Gastroesophageal sphincter (tissue), 4 donors: ENCODE measurements around the gene POLK. TPM values are rescaled to one million over a fixed set of nuclear protein-coding genes. Genes with fewer than 3 reads are reported as not detected.

Experiments used
- ATAC-seq: fragments of 150-250 bp; one replicate; pipeline ENCODE4 v1.9.1; 2016; ENCODE audit warnings: mild to moderate bottlenecking, moderate library complexity
- H3K27ac ChIP-seq, 4 donors: fragments of 200-600 bp; sonication (generic) in 3 of 4; 1 replicate in 3 of 4; 2 replicates in 1 of 4; pipeline ENCODE4 v1.5.1; 2016 to 2019
- H3K27me3 ChIP-seq: fragments of 200-600 bp; sonication (generic); one replicate; pipeline ENCODE4 v1.5.1; 2019
- H3K36me3 ChIP-seq, 2 donors: fragments of 200-600 bp; sonication (generic); one replicate each; pipeline ENCODE4 v1.5.1; 2019; ENCODE audit warnings: control low read depth in 1 of 2
- H3K4me1 ChIP-seq, 3 donors: fragments of 200-600 bp; sonication (generic); 1 replicate in 2 of 3; 2 replicates in 1 of 3; pipeline ENCODE4 v1.5.1; 2016 to 2019; ENCODE audit warnings: control low read depth in 2 of 3
- H3K4me3 ChIP-seq, 2 donors: fragments of 200-600 bp; sonication (generic); one replicate each; pipeline ENCODE4 v1.5.1; 2019; ENCODE audit warnings: mild to moderate bottlenecking in 1 of 2, moderate library complexity in 1 of 2
- H3K9me3 ChIP-seq, 3 donors: fragments of 200-600 bp; sonication (generic); one replicate each; pipeline ENCODE4 v1.5.1; 2017 to 2019; ENCODE audit warnings: control low read depth in 2 of 3
- EP300 ChIP-seq: sonication (generic); formaldehyde crosslinking; IDR thresholded peaks from one replicate; pipeline ENCODE4 v1.6.1; 2017; ENCODE audit warnings: antibody characterized with exemption, mild to moderate bottlenecking
- POLR2A ChIP-seq, 2 donors: fragments of 450-650 bp; IDR thresholded peaks; one replicate each; pipeline ENCODE4 v1.6.1; 2017; ENCODE audit warnings: antibody characterized with exemption in 2 of 2, mild to moderate bottlenecking in 2 of 2, moderate library complexity in 1 of 2
- POLR2AphosphoS5 ChIP-seq: sonication (generic); formaldehyde crosslinking; IDR thresholded peaks from one replicate; pipeline ENCODE4 v1.6.1; 2017; ENCODE audit warnings: antibody characterized with exemption
- WGBS, 2 donors: methylation state at CpG; one replicate each; pipeline ENCODE4 v1.1.5; 2018; ENCODE audit warnings: low coverage in 1 of 2; 5-methylcytosine and 5-hydroxymethylcytosine counted together
- total RNA-seq, 4 donors: library from RNA; depleted of rRNA; stranded (reverse); fragments of >200 nt; gene quantifications; one replicate each; pipeline ENCODE4 v1.1.0, GENCODE V29; 2016
- TF ChIP-seq, protein P1 (sequence below), 4 experiments: fragments of 200-600 bp in 2 of 4; fragments of 450-650 bp in 2 of 4; sonication (generic) in 1 of 4; IDR thresholded peaks; one replicate each; pipeline ENCODE4 v1.5.1; 2017 to 2019; ENCODE audit warnings: antibody characterized with exemption in 4 of 4, mild to moderate bottlenecking in 2 of 4, moderate library complexity in 2 of 4

The POLK gene
- total RNA-seq, 4 donors from 2014 or later = 34.7 to 64.4 (median 41.8) TPM

DNA sequence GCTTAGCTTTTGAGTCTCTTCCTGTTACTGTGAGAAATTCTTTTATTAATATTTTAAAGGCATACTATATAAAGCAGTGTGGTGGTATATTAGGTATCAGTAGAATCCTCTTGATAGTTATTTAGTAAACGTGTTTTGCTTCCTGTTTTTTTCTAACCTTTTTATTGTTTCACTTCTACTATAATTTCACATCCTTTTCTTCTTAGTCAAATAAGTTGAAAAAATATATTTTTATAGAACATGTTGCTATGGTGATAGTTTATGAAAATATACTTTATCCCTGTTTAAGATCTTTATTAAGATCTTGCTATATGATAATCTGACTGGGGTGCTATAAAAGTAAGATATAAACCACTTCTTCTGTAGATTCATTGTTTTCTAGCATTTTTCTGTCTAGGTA lies 2.1 kb downstream of the POLK start:
- H3K27ac ChIP-seq = no peak overlapping the region
- WGBS, 2 donors = 12 to 50% methylated on average over 1 of the region's 1 CpG
- H3K4me3 ChIP-seq = no peak overlapping the region
- H3K27me3 ChIP-seq = no peaks in the 10 kb centered on the region
- H3K36me3 ChIP-seq = no peaks in the 10 kb centered on the region
- peaks cover 10 to 43% (median 10%) of the 10 kb centered on the region in 3 donors for H3K4me1 ChIP-seq
- TF ChIP-seq EP300 = no peak
- no peak for TF ChIP-seq POLR2A (IDR thresholded peaks at IDR 0.05)
- H3K9me3 ChIP-seq = no peaks in the 10 kb centered on the region
- ATAC-seq = no peak

DNA sequence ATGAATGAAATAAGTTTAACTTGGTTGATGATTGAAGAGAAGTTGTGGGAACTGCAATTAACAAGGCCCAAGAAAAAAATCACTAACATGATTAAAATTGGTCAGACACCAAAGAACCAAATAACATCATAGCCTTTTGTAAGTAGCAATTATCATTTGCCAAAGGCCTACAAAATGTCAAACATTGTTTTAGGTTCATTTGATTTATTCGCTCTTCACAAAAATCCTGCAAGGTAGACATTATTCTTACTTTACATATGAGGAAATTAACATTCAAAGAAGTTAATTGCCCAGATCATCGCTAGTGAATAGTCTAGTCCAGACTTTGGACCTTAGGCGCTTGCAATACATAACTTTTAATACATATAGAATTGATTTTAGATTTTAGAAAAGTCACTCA lies 2.6 kb downstream of the POLK start:
- Histone ChIP-seq H3K9me3 (no peaks in the 10 kb centered on the region), H3K4me3 (no peak overlapping the region), H3K36me3 (no peaks in the 10 kb centered on the region), H3K27ac (no peak overlapping the region), H3K27me3 (no peaks in the 10 kb centered on the region), H3K4me1 (peaks cover 7 to 38% (median 10%) of the 10 kb centered on the region in 3 donors)
- TF ChIP-seq POLR2AphosphoS5 (no peak), EP300 (no peak), POLR2A (IDR thresholded peaks at IDR 0.05) (no peak)
- TF ChIP-seq, protein P1, sequence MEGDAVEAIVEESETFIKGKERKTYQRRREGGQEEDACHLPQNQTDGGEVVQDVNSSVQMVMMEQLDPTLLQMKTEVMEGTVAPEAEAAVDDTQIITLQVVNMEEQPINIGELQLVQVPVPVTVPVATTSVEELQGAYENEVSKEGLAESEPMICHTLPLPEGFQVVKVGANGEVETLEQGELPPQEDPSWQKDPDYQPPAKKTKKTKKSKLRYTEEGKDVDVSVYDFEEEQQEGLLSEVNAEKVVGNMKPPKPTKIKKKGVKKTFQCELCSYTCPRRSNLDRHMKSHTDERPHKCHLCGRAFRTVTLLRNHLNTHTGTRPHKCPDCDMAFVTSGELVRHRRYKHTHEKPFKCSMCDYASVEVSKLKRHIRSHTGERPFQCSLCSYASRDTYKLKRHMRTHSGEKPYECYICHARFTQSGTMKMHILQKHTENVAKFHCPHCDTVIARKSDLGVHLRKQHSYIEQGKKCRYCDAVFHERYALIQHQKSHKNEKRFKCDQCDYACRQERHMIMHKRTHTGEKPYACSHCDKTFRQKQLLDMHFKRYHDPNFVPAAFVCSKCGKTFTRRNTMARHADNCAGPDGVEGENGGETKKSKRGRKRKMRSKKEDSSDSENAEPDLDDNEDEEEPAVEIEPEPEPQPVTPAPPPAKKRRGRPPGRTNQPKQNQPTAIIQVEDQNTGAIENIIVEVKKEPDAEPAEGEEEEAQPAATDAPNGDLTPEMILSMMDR (IDR thresholded peaks at IDR 0.05) = no peak
- ATAC-seq = no peak
- 98 to 100% methylated on average over 3 of the region's 3 CpGs for WGBS, 2 donors

DNA sequence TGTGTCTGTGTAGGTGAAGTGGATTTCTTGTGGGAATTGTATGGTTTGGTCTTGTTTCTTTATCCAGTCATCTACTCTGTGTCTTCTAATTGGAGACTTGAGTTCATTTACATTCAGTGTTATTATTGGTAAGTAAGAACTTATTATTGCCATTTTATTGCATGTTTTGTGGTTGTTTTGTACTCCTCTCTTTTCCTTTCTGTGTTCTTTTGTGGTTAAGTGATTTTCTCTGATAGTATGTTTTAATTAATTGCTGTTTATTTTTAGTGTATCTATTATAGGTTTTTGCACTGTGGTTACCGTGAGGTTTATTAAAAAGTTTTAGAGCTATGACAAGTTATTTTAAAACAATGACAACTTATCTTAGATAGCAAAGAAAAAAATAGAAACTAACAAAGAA lies 8.1 kb downstream of the POLK start:
- Histone ChIP-seq H3K27ac (no peak overlapping the region), H3K4me3 (no peak overlapping the region), H3K27me3 (no peaks in the 10 kb centered on the region), H3K4me1 (peaks cover 0 to 36% (median 0%) of the 10 kb centered on the region in 3 donors), H3K36me3 (peaks cover 0 to 8% of the 10 kb centered on the region in 2 donors), H3K9me3 (peaks cover 0 to 13% (median 0%) of the 10 kb centered on the region in 3 donors)
- no peak for ATAC-seq
- 31 to 44% methylated on average over 1 of the region's 1 CpG for WGBS, 2 donors
- TF ChIP-seq POLR2AphosphoS5 = no peak
- TF ChIP-seq, protein P1 (IDR thresholded peaks at IDR 0.05) = no peak
- TF ChIP-seq POLR2A (IDR thresholded peaks at IDR 0.05) = no peak
- TF ChIP-seq EP300 = no peak

DNA sequence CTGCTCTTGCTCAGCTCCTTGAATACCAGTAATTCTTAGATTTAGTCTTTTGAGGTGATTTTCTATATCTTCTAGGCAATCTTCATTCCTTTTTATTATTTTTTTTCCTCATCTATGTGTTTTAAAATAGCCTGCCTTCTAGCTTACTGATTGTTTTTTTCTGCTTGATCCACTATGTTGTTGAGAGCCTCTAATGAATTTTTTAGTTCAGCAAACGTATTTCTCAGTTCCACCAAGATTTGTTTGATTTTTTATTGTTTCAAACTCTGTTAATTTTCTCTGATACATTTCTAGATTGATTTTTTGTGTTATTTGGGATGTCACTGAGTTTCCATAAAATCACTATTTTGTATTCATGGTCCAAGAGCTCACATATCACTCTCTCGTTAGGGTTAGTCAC lies 9.5 kb downstream of the POLK start:
- WGBS, 2 donors = 100% methylated on average over 1 to 2 of the region's 2 CpGs
- Histone ChIP-seq H3K4me3 (no peak overlapping the region), H3K27me3 (no peaks in the 10 kb centered on the region), H3K4me1 (peaks cover 0 to 36% (median 0%) of the 10 kb centered on the region in 3 donors), H3K27ac (no peak overlapping the region), H3K9me3 (peaks cover 0 to 13% (median 0%) of the 10 kb centered on the region in 3 donors), H3K36me3 (peaks cover 0 to 8% of the 10 kb centered on the region in 2 donors)
- ATAC-seq = no peak
- TF ChIP-seq EP300 (no peak), POLR2A (IDR thresholded peaks at IDR 0.05) (no peak), POLR2AphosphoS5 (no peak)
- TF ChIP-seq, protein P1 (IDR thresholded peaks at IDR 0.05) = no peak

DNA sequence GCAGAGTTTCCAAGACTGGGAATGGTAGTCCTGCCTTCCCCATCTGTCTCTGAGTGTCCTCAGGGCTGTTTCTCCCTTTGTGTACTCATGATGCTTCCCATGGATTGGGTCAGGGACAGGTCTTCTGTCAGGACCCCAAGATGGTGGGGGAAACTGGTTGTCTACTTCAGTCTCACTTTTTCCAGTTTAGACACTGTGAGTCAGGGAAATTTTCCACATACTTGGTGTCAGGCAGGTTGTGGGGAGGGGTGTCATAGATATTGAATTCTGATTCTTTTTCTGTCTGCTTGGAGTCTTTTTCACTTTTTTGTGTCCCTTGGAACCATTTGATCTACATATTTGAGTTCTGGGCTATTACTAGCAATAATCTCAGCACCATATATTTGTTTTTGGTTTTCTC lies 10.3 kb downstream of the POLK start:
- H3K9me3 ChIP-seq = peaks cover 0 to 13% (median 0%) of the 10 kb centered on the region in 3 donors
- TF ChIP-seq POLR2AphosphoS5 = no peak
- no peak for TF ChIP-seq POLR2A (IDR thresholded peaks at IDR 0.05)
- TF ChIP-seq EP300 = no peak
- TF ChIP-seq, protein P1 (IDR thresholded peaks at IDR 0.05) = no peak
- no peak overlapping the region for H3K27ac ChIP-seq
- no peak for ATAC-seq
- H3K4me1 ChIP-seq = peaks cover 0 to 36% (median 0%) of the 10 kb centered on the region in 3 donors
- H3K4me3 ChIP-seq = no peak overlapping the region
- H3K36me3 ChIP-seq = peaks cover 0 to 8% of the 10 kb centered on the region in 2 donors
- no peaks in the 10 kb centered on the region for H3K27me3 ChIP-seq
